BE2C (cell line): Measurements from ENCODE around the gene AHNAK.

Source experiments
- DNase-seq: peaks from one replicate; pipeline ENCODE4 v3.0.0-alpha.2; 2020
- H3K27me3 ChIP-seq: fragments of 250-450 bp; sonication (Bioruptor Pico); 2 replicates; pipeline ENCODE4 v1.5.1; 2020; ENCODE audit warnings: mild to moderate bottlenecking
- H3K36me3 ChIP-seq: fragments of 250-450 bp; sonication (Bioruptor Pico); 2 replicates; pipeline ENCODE4 v1.5.1; 2020; ENCODE audit warnings: mild to moderate bottlenecking
- H3K4me1 ChIP-seq: fragments of 250-450 bp; sonication (Bioruptor Pico); 2 replicates; pipeline ENCODE4 v1.5.1; 2020
- H3K4me3 ChIP-seq: 2 replicates; pipeline ENCODE4 v1.5.1; 2011; ENCODE audit warnings: low read depth, low read length
- H3K9me3 ChIP-seq: fragments of 250-450 bp; sonication (Bioruptor Pico); 2 replicates; pipeline ENCODE4 v1.5.1; 2020
- CTCF ChIP-seq: IDR thresholded peaks from 2 replicates; pipeline ENCODE4 v1.5.1; 2012; ENCODE audit warnings: mild to moderate bottlenecking, low read depth, low read length

Gene AHNAK

GRCh38 chr11:62392506-62392905, 154.1 kb downstream of the AHNAK start:
- DNase-seq, result no peak
- H3K9me3 ChIP-seq, result no peaks in the 10 kb centered on the region
- TF ChIP-seq CTCF, result no peak
- no peaks in the 10 kb centered on the region for H3K27me3 ChIP-seq
- no peaks in the 10 kb centered on the region for H3K4me1 ChIP-seq
- no peaks in the 10 kb centered on the region for H3K36me3 ChIP-seq
- no peak overlapping the region for H3K4me3 ChIP-seq

GRCh38 chr11:62391642-62392425, 154.8 kb downstream of the AHNAK start:
- no peak for DNase-seq
- TF ChIP-seq CTCF, result peak; percentile 3; the same call in 1 of the 2 replicates
- Histone ChIP-seq H3K9me3 (no peaks in the 10 kb centered on the region), H3K4me1 (no peaks in the 10 kb centered on the region), H3K4me3 (no peak overlapping the region), H3K27me3 (no peaks in the 10 kb centered on the region), H3K36me3 (no peaks in the 10 kb centered on the region)

GRCh38 chr11:62390722-62391121, 155.9 kb downstream of the AHNAK start:
- Histone ChIP-seq H3K4me3 (no peak overlapping the region), H3K36me3 (no peaks in the 10 kb centered on the region), H3K9me3 (no peaks in the 10 kb centered on the region), H3K4me1 (no peaks in the 10 kb centered on the region), H3K27me3 (no peaks in the 10 kb centered on the region)
- no peak for TF ChIP-seq CTCF
- DNase-seq, result no peak

GRCh38 chr11:62390237-62390636, 156.4 kb downstream of the AHNAK start:
- H3K4me1 ChIP-seq, result no peaks in the 10 kb centered on the region
- TF ChIP-seq CTCF, result no peak
- no peaks in the 10 kb centered on the region for H3K27me3 ChIP-seq
- no peaks in the 10 kb centered on the region for H3K9me3 ChIP-seq
- DNase-seq, result no peak
- H3K36me3 ChIP-seq, result no peaks in the 10 kb centered on the region
- no peak overlapping the region for H3K4me3 ChIP-seq

- no peaks in the 10 kb centered on the region for H3K36me3 ChIP-seq
These were observed 157.6 kb downstream of the AHNAK start for GRCh38 chr11:62388999-62389398.

More at GRCh38 chr11:62388999-62389398, 157.6 kb downstream of the AHNAK start:
- Histone ChIP-seq H3K27me3 (no peaks in the 10 kb centered on the region), H3K4me1 (no peaks in the 10 kb centered on the region), H3K9me3 (no peaks in the 10 kb centered on the region), H3K4me3 (no peak overlapping the region)
- TF ChIP-seq CTCF, result no peak
- DNase-seq, result no peak
